ENCODE data around the gene C15orf39.
"Not testable (repeated sequence)": the region's sequence is repeated elsewhere in the genome, so short reads cannot be mapped to it uniquely, and the experiment has no call there.

Gene C15orf39

GRCh38 chr15:75212200-75212858 is 10.6 kb downstream of the C15orf39 start:
- no peak for DNase-seq (ENCODE audit: low spot score)

- no peak for DNase-seq (ENCODE audit: low spot score)
Observed at GRCh38 chr15:75213212-75213767, 11.6 kb downstream of the C15orf39 start.

DNA sequence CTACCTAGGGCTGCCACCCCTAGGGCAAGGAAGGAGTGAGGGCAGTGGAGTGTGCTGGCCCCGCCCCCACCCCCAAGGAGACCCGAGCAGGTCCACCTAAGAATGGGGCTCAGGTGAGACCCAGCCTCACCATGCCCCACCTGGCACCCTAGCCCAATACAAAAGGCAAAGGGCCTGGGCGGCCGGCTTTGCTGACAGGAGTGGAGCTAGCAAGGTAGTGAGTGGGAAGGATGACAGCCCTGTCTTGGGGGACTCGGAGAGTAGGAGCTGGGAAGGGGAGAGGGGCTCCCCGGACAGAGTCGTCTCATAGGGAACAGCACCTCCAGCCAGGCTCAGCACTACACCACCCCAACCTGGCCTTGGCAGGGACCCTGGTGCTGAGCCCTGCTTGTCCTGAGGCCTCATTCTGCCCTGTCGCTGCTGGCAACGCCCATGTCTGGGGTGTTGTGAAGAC is 12.1 kb downstream of the C15orf39 start:
- DNase-seq (ENCODE audit: low spot score), result no peak

DNA sequence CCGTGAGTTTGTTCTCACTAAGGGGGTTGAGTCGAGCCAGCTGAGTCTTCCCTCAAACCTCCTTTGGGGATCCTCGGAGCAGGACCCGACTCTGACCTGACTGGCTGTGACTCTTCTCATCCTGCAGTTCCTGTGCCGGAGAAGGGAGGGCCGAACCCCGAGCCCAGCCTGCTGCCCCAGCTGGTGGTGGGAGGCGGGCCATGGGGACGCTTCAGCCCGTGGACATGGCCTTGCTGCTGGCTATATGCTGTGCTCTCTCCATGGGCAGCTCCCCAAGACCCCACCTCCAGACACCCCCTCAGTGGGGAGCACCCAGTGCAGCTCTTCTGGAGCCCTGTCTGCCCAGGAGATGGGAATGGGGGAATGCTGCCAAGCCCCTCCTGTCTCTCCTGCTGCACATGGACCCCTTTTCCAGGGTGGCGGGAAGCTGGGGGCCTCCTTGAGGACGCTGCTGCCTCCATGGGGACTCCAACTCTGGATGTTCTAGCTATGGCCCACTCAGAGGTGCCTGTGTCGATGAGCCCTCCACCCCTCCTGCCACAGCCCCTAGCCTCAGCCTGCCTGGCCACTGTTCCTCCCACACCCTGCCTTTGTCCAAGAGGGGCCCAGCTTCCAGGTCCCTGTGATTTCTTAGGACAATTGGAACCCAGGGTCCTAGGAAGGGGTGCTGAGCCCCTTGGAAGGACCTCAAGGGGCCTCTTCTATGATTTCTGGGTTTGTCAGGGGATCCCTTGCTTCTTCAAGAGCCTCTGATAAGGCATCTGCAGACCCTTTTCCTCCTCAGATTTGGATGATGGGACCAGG is 12.8 kb downstream of the C15orf39 start:
- DNase-seq (ENCODE audit: low spot score), result no peak

DNA sequence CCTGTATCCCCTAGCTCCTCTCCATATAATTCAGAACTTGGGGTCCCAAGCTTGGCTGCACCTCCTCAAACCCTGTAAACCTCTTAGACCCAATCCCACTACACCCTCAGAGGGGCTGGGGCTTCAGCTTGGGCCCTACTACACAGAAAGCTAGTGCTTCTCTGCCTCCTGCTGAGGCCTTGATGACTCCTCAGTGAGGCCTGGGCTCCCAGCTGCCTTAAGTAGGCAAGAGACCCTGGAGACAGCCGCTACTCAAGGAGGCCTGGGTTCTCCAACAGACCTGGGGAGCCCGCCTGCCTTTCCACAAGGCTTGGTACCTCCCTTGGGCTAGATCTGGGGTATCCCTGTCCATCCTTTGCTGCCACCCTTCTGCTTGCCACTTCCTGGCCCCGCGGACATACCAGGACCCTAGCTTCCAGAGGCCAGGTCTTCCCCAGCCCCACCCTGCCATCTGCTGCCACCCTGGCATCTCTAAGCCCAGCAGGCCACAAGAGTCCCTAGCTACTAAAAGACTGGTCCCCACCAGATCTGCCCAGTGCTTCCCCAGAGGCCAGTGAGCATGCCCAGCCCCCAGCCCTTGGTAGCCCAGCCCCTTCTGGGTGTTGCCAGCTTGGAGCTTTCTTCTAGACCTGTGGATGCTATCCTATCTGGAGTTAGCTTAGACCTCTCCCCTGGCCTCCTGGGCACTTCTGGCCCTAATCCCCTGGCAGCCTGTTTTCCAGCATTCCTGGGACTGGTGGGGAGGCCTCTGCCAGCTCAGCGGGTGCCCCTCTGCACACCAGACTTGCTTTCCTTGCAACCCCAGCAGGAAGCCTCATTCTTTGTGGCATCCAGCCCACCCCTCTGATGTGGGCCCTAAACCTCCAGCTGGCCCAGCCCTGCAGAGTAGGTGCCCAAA is 13.7 kb downstream of the C15orf39 start:
- DNase-seq (ENCODE audit: low spot score), result no peak

DNA sequence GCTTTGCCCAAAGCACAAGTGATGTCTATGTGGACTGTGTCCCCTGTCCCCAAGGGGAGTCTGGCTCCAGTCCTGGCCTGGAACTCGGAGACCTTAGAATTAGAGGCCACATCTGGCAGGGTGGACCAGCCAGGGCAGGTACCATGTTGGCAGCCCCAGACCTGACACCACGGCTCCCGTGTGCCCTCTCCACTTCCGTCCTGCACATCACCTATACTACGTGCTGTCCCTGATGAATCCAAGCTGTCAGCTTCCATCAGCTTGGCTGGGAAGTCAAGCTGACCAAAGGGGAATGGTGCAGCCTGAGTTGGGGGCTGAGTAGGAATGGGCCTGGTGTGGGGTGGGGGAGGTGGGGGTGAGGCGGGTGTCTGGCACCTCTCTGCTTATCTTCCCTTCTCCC is 15.3 kb downstream of the C15orf39 start:
- no peak for DNase-seq (ENCODE audit: low spot score)

DNA sequence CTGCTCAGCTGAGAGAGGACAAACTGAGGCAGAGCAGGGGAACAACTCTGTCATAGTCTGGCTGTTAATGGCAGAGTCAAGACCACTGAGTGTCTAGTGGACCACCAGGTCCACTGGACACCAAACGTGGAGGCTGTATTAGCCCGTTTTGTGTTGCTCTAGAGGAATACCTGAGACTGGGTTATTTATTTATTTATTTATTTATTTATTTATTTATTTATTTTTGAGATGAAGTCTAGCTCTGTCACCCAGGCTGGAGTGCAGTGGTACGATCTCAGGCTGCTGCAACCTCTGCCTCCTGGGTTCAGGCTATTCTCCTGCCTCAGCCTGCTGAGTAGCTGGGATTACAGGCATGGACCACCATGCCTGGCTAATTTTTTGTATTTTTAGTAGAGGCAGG is 15.9 kb downstream of the C15orf39 start:
- not testable (repeated sequence) for DNase-seq (ENCODE audit: low spot score)

DNA sequence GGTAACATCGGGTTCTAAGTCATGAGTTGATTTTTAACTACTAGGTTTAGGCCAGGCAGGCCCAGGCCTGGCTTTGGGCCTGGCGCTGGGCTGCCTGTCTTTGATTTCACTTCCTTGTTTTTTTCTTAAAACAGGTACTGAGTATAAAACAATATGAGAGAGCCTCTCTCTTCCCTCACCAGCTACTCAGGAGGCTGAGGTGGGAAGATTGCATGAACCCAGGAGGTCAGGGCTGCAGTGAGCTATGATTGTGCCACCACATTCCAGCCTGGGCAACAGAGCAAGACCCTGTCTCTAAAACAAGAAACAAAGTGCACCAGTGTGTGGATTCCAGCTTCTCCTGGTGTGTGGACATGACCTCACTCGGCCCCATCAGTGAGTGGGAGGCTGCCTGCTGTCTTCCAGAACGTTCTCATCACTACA is 17.8 kb downstream of the C15orf39 start:
- DNase-seq (ENCODE audit: low spot score), result not testable (repeated sequence)

DNA sequence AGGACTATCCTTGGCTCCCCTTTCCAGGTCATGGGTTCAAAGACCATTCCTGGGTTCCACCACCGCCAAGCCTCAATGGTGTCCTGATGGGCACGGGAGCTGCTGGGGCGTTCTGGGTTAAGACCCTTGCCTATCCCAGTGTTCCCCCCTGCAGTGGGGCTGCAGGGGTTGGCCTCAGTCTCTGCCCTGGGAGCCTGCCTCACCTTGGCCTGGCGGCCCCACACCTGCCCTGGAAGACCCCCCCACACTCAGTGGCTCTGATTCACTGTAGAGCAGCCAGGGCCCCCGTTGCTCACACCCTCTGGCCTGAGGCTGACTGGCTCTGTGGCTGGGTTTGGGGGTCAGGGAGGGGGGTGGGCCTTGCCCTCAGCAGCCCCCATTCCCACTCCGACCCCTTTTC is 22.0 kb downstream of the C15orf39 start:
- no peak for DNase-seq (ENCODE audit: low spot score)

- DNase-seq (ENCODE audit: low spot score), result no peak
Observed at GRCh38 chr15:75224281-75224680, 22.6 kb downstream of the C15orf39 start.

DNA sequence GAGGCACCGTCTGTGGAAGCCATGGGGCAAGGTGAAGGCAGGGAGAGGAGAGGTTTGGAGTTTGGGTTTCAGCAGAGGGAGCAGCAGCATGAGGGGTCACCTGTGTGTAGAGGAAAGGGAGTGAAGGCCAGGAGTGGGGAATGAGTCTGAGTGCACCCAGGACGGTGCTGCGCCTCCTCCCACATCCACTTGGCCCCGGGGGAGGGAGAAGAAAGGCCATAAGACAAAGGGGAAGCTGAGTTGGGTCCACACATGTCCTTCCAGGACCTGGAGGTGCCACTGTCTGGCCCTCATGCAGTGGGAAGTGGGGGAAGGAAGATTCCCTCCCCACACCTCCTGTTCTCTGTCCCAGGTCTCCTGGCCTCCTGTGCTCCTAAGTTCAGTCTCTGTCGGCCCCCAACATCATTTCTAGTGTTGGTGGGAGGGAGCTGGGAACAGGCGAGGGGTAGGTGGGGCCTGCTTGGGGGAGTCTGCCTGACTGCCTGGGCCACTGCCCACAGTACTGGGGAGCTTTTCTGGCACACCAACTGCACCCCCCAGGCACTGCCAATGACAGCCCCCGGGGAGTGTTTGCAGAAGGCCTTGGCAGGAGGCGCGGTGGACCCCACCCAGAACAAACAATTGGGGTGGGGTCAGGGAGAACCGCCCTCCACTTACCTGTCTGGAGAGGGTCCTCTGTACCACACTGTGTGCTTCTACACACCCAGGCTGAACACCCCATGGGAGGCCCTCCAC is 23.6 kb downstream of the C15orf39 start:
- not testable (repeated sequence) for DNase-seq (ENCODE audit: low spot score)

DNA sequence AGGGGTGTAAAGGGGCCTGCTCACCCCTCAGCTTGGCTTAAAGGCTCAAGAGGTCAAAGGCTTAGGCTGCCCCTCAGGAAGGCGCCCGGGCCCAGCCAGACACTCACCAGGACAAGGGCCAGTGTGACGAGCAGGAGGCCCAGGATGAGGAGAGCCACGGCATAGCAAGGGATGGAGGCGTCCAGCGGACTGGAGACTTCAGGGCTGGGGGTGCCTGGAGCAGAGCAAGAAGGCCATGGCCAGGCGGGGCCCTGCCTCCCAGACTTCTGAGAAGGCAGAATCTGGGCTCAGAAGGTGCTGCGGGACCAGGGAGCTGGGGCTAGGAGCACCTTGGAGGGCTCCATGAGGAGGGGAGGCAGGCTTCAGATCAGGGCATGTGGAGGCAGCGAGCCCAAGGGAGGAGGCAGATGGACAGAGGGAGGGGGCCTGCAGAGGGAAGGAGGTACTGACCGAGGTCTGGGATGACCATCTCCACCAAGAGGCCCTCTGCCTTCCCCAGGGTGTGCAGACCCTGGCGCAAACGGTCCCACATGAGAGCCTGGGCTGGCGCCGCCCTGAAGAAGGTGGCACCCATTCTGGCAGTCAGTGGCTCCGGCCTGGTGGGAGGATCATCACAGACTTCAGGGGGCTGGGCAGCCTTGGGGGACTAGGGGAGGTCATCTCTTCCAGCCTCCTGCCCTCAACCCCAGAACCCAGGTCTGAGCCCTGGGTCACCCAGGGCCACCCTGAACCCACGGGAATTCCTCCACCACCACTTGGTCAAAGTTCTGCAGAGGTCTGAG is 24.5 kb downstream of the C15orf39 start:
- no peak for DNase-seq (ENCODE audit: low spot score)

DNA sequence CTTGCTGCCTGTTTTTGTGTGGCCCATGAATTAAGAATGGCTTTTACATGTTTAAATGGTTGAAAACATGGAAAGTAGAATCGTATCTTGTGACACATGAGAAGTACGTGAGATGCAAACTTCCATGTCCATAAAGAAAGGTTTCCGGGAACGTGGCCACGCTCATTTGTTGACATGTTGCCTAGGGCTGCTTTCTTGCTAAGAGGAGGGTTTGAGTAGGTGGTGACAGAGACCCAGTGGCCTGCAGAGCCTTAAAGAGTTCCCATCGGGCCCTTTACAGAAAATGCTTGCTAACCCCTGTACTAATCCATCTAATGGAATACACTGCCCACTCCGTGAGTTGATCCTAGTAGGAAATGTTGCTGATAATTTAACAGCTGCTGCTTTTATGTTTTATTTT is 25.4 kb downstream of the C15orf39 start:
- not testable (repeated sequence) for DNase-seq (ENCODE audit: low spot score)

- DNase-seq (ENCODE audit: low spot score), result no peak
Observed at GRCh38 chr15:75227663-75228280, 26.1 kb downstream of the C15orf39 start.

DNA sequence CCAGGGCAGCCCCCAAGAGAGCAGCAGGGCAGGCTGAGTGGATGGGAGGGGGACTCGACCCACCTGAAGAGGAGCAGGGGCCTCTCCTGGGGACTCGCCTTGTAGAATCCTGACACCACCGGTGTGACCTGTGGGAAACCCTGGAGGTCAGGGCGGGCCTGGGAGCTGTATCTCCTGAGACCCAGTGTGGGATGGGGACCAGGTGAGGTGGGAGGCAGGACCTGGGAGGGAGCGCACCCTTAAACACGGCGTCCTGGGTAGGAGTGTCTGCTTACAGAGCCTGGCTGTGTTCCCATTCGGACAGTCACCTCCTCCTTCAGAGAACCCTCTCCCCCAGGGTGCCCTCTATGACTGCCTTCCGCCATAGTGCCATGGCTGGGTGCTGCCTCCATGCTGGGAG is 27.1 kb downstream of the C15orf39 start:
- DNase-seq (ENCODE audit: low spot score), result no peak

DNA sequence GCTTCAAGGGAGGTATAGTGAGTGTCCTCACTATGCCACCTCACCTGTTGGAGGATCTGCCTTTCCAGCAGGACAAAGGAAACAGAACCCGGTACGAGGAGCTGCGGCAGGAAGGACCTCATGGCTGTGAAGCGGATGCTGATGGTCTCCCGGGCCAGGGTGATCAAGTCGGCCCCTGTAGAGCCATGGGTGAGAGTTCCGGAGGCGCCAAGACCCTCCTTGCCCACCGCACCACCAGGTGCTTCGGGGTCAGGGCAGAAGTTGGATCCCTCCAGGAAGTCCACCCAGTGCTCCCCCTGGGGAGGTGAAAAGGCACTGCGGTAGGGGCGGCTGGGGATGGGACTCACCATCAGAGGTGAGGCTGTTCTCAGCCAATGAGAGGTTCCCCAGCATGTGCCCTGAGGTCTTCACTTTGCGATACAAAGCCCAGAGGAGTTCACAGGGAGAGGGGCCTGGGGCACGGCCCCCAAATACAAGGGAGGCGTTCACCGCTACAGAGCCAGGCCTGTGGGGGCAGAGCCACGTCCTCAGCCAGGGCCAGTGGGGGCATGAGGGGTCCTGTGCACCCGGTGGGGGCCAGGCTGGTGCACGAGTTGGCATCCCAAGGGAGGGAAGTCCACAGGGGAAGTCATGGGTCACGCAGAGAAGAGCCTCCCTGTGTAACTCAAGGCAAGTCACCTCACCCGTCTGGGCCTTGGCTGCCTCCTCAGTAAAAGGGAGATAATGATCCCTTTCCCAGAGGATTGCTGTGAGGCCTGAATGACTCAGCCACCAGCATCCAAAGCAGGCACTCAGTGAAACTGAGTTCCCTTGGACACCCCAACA is 27.7 kb downstream of the C15orf39 start:
- peak; percentile 39 for DNase-seq (ENCODE audit: low spot score)

- DNase-seq (ENCODE audit: low spot score), result no peak
Observed at GRCh38 chr15:75230016-75230343, 28.3 kb downstream of the C15orf39 start.

- no peak for DNase-seq (ENCODE audit: low spot score)
Observed at GRCh38 chr15:75230551-75231371, 29.1 kb downstream of the C15orf39 start.
